A673 (cell line): Measurements from ENCODE around the gene SENP6. TPM values are rescaled to one million over a fixed set of nuclear protein-coding genes. Genes with fewer than 3 reads are reported as not detected.

Source experiments
- BruUV-seq: library from RNA; stranded (reverse); fragments of 400-500 nt; replicated peaks from 2 replicates; lab custom pipeline; 2021; lab: Mats Ljungman, UMichigan
- CTCF ChIA-PET: fragments of 300-600 bp; sonication (Branson Sonifier 250); formaldehyde crosslinking; loops from one replicate; lab custom pipeline; 2022; ENCODE audit warnings: antibody characterized with exemption; lab: Charles Lee
- POLR2A ChIA-PET: fragments of 300-600 bp; sonication (Branson Sonifier 250); formaldehyde crosslinking; loops from one replicate; lab custom pipeline; 2022; ENCODE audit warnings: antibody characterized with exemption; ENCODE audit not compliant: low non-redundant PET; lab: Charles Lee
- DNase-seq: peaks from one replicate; pipeline ENCODE4 v3.0.0-alpha.2; 2015; ENCODE audit warnings: low spot score
- H3K27ac ChIP-seq: fragments of 200-600 bp; sonication (generic); 2 replicates; pipeline ENCODE4 v1.5.1; 2016; ENCODE audit warnings: mixed run types, low read depth, mild to moderate bottlenecking, mixed read lengths, antibody characterized with exemption, low read length; ENCODE audit not compliant: poor library complexity, severe bottlenecking
- H3K27me3 ChIP-seq: fragments of 200-600 bp; sonication (generic); replicated peaks from 2 replicates; pipeline ENCODE4 v1.6.1; 2017; ENCODE audit warnings: mixed run types, low read depth, mild to moderate bottlenecking, mixed read lengths, antibody characterized with exemption, low read length; ENCODE audit not compliant: insufficient read depth, poor library complexity
- H3K36me3 ChIP-seq: fragments of 200-600 bp; sonication (generic); 2 replicates; pipeline ENCODE4 v1.6.1; 2016; ENCODE audit warnings: mixed run types, mild to moderate bottlenecking, mixed read lengths, antibody characterized with exemption, low read length; ENCODE audit not compliant: insufficient read depth, poor library complexity, severe bottlenecking
- H3K4me1 ChIP-seq: fragments of 200-600 bp; sonication (generic); 2 replicates; pipeline ENCODE4 v1.6.1; 2017; ENCODE audit warnings: mixed run types, mild to moderate bottlenecking, mixed read lengths, antibody characterized with exemption, low read length; ENCODE audit not compliant: insufficient read depth, poor library complexity, severe bottlenecking
- H3K4me3 ChIP-seq: fragments of 200-600 bp; sonication (generic); 2 replicates; pipeline ENCODE4 v1.5.1; 2016; ENCODE audit warnings: low read depth, mixed run types, mild to moderate bottlenecking, mixed read lengths, low read length; ENCODE audit not compliant: poor library complexity, severe bottlenecking
- H3K9me3 ChIP-seq: fragments of 200-600 bp; sonication (generic); 2 replicates; pipeline ENCODE4 v1.6.1; 2016; ENCODE audit warnings: mixed run types, low read depth, mild to moderate bottlenecking, mixed read lengths, antibody characterized with exemption, low read length; ENCODE audit not compliant: poor library complexity, severe bottlenecking
- CTCF ChIP-seq: fragments of 300-800, 200-600 bp; sonication (generic); conservative IDR thresholded peaks from 2 replicates; pipeline ENCODE4 v1.5.1; 2017; ENCODE audit warnings: low read depth, mild to moderate bottlenecking, antibody characterized with exemption, low read length, moderate library complexity, mixed read lengths
- EZH2 ChIP-seq: fragments of 200-600 bp; sonication (generic); IDR thresholded peaks from 2 replicates; pipeline ENCODE4 v1.6.1; 2017; ENCODE audit warnings: borderline replicate concordance, low read depth, mild to moderate bottlenecking, mixed read lengths, antibody characterized with exemption, low read length; ENCODE audit not compliant: poor library complexity, severe bottlenecking
- intact Hi-C: fragments of 100-400 bp; cut with micrococcal nuclease; formaldehyde crosslinking; loops from one replicate; pipeline ENCODE4 v1.10.0; 2022; ENCODE audit not compliant: unreplicated experiment
- total RNA-seq: library from RNA; stranded (reverse); gene quantifications from 2 replicates; pipeline ENCODE4 v1.2.3, GENCODE V29; 2021

SENP6 gene
- total RNA-seq, 1 experiment from 2014 or later: 92.7 TPM

DNA sequence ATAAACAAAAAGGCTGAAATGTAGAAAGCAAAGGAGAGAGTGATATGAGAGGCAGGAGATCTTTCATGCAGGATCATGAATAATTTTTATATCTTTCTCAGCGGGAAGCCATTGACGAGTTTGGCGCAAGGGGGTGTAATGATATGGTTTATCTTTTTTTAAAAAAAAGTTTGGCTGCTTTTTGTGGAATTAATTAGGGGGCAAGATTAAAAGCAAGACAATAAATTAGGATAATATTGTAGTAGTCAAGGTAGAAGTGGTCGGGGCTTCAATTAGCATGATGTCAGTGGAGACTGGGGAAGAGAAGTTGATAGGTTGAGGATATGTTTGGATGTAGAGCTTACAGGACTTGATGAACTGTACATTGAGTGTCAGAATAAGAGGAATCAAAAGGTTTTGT, 4.0 kb downstream of the SENP6 start:
- DNase-seq: no peak
- CTCF ChIA-PET: no interaction called here
- H3K36me3 ChIP-seq: no peaks in the 10 kb centered on the region
- peaks cover 27% of the 10 kb centered on the region for H3K4me1 ChIP-seq
- H3K9me3 ChIP-seq: no peaks in the 10 kb centered on the region
- intact Hi-C loops: no loop called here
- H3K27ac ChIP-seq: no peak overlapping the region
- BruUV-seq: no TSS peak
- no peak overlapping the region for H3K4me3 ChIP-seq
- POLR2A ChIA-PET: no interaction called here
- TF ChIP-seq EZH2 (no peak), CTCF (no peak)
- no peaks in the 10 kb centered on the region for H3K27me3 ChIP-seq

DNA sequence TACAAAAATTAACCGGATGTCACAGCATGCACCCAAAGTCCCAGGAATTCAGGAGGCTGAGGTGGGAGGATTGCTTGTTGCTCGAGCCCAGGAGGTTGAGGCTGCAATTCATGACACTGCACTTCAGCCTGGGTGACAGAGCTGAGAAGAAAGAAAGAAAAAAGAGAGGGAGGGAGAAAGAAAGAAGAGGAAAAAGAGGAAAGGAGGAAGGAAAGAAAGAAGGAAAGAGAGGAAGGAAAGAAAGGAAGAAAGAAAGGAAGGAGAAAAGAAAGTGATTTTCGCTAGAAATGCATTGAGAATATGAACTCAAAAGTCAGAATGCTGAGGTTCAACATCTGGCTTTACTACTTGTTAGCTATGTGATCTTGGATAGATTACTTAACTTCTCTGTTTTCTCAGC, 6.6 kb downstream of the SENP6 start:
- DNase-seq: no peak
- Histone ChIP-seq H3K9me3 (no peaks in the 10 kb centered on the region), H3K4me1 (peaks cover 42% of the 10 kb centered on the region), H3K27ac (no peak overlapping the region), H3K27me3 (no peaks in the 10 kb centered on the region), H3K36me3 (no peaks in the 10 kb centered on the region), H3K4me3 (no peak overlapping the region)
- ChIA-PET CTCF (no interaction called here), POLR2A (no interaction called here)
- intact Hi-C loops: no loop called here
- no peak for TF ChIP-seq EZH2
- TF ChIP-seq CTCF: no peak
- BruUV-seq: no TSS peak

GRCh38 chr6:75608956-75609533, 7.4 kb downstream of the SENP6 start:
- no TSS peak for BruUV-seq
- Histone ChIP-seq H3K27ac (peak overlapping the region; percentile 53), H3K9me3 (no peaks in the 10 kb centered on the region), H3K4me3 (no peak overlapping the region), H3K36me3 (no peaks in the 10 kb centered on the region), H3K4me1 (peaks cover 42% of the 10 kb centered on the region), H3K27me3 (no peaks in the 10 kb centered on the region)
- ChIA-PET CTCF (no interaction called here), POLR2A (no interaction called here)
- intact Hi-C loops: no loop called here
- no peak for TF ChIP-seq CTCF
- DNase-seq: no peak
